Transverse colon (tissue), 4 donors: ENCODE measurements around the gene GARIN5B.

Experiments used
- EP300 ChIP-seq: sonication (generic); formaldehyde crosslinking; IDR thresholded peaks from one replicate; pipeline ENCODE4 v1.6.1; 2017; ENCODE audit warnings: antibody characterized with exemption, low read depth
- POLR2A ChIP-seq: fragments of 450-650 bp; IDR thresholded peaks from one replicate; pipeline ENCODE4 v1.6.1; 2016; ENCODE audit warnings: antibody characterized with exemption, mild to moderate bottlenecking, moderate library complexity
- POLR2AphosphoS5 ChIP-seq, 3 donors: sonication (generic); formaldehyde crosslinking; IDR thresholded peaks; one replicate each; pipeline ENCODE4 v1.6.1; 2016; ENCODE audit warnings: antibody characterized with exemption in 3 of 3
- TF ChIP-seq, protein P1 (sequence below), 5 experiments: fragments of 200-600 bp in 3 of 5; fragments of 450-650 bp in 2 of 5; sonication (generic) in 3 of 5; IDR thresholded peaks; 1 replicate in 2 of 5; 2 replicates in 3 of 5; pipeline ENCODE4 v1.5.1; 2016 to 2017; ENCODE audit warnings: antibody characterized with exemption in 5 of 5, inconsistent platforms in 3 of 5, mild to moderate bottlenecking in 2 of 5, moderate library complexity in 1 of 5

DNA sequence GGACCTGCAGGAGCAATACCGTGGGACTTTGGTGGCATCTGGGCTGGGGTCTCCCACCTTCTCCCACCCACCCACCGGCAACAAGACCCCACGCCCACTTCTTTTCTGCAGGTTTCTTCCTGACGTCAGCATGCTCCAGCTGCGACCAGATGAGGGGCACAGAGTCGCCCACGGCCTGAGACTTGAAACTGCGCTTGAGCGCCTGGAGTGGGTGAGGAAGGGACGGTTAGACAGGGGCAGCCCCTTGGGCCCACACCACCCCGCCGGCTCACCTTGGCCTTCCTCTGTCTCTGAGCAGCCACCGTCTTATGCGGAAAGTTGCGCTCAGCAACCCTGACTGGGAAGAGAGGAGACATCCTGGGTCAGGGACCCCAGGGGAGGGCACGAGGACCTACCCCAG is 2.2 kb downstream of the GARIN5B start:
- TF ChIP-seq, protein P1, sequence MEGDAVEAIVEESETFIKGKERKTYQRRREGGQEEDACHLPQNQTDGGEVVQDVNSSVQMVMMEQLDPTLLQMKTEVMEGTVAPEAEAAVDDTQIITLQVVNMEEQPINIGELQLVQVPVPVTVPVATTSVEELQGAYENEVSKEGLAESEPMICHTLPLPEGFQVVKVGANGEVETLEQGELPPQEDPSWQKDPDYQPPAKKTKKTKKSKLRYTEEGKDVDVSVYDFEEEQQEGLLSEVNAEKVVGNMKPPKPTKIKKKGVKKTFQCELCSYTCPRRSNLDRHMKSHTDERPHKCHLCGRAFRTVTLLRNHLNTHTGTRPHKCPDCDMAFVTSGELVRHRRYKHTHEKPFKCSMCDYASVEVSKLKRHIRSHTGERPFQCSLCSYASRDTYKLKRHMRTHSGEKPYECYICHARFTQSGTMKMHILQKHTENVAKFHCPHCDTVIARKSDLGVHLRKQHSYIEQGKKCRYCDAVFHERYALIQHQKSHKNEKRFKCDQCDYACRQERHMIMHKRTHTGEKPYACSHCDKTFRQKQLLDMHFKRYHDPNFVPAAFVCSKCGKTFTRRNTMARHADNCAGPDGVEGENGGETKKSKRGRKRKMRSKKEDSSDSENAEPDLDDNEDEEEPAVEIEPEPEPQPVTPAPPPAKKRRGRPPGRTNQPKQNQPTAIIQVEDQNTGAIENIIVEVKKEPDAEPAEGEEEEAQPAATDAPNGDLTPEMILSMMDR (IDR thresholded peaks at IDR 0.05) = no peak
- no peak for TF ChIP-seq EP300
- no peak for TF ChIP-seq POLR2A
- no peak for TF ChIP-seq POLR2AphosphoS5 (IDR thresholded peaks at IDR 0.05)
